Erythroblast (primary cell): ENCODE data around the gene PRDX1.

Experiments
- GATA1 ChIP-seq: IDR thresholded peaks from 2 replicates; pipeline ENCODE4 v1.6.1; 2011; ENCODE audit warnings: low read depth, mild to moderate bottlenecking, control low read depth, low read length, moderate library complexity
- POLR2A ChIP-seq: IDR thresholded peaks from 2 replicates; pipeline ENCODE4 v1.6.1; 2011; ENCODE audit warnings: mild to moderate bottlenecking, low read length

DNA sequence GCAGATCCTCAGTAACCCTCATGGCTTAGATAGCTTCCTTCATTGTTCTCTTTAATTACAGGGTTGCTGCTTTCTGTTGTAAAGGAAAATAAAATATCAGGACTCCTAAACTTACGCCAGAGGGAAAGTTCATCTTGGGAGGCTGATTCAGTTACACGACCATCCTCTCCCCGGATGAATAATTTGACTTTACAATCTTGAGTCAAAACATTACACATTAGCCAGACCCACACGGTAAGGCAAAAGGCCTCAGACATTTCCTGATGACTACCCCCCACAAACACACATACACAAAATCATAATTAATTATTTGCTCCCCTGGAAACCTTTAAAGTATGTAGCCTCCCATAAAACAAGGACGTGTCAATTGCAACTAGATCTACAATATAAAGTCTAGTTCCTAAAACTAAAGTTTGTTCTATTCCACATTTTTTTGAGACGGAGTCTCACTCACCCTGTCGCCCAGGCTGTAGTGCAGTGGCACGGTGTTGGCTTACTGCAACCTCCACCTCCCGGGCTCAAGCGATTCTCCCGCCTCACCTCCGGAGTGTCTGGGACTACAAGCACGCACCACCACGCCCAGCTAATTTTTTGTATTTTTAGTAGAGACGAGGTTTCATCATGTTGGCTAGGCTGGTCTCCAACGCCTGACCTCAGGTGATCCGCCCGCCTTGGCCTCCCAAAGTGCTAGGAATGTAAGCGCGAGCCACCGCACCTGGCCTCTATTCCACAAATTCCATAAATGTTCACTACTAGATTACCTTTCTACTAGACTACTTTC, 830 bp upstream of the PRDX1 start:
- no peak for TF ChIP-seq POLR2A
- no peak for TF ChIP-seq GATA1
